Inflammatory macrophage treated with lipopolysaccharide for 1 hour (primary cell): ENCODE data around the gene NOXA1.
"Not testable (repeated sequence)": the region's sequence is repeated elsewhere in the genome, so short reads cannot be mapped to it uniquely, and the experiment has no call there.

Experiments
- DNase-seq, 2 donors: peaks; one replicate each; pipeline ENCODE4 v3.0.0-alpha.2; 2020 to 2022

The NOXA1 gene

GRCh38 chr9:137422604-137423513 lies at the start of gene NOXA1, which contains the start of gene EXD3:
Gene NOXA1 (plus strand): TSS chr9:137423393. CDS start chr9:137423530, 137 bp downstream.
Gene EXD3 (minus strand): TSS chr9:137423162. CDS start chr9:137395357, 27,805 bp downstream.
- peak; percentile 90 to 97 for DNase-seq

GRCh38 chr9:137373611-137373980 lies 49.6 kb upstream of the NOXA1 start:
- DNase-seq = no peak

GRCh38 chr9:137374131-137374845 lies 48.9 kb upstream of the NOXA1 start:
- DNase-seq = no peak

- no peak for DNase-seq
These were observed 47.7 kb upstream of the NOXA1 start for GRCh38 chr9:137375321-137376058.

GRCh38 chr9:137376386-137376785 lies 46.8 kb upstream of the NOXA1 start:
- no peak for DNase-seq

GRCh38 chr9:137378688-137379410 lies 44.3 kb upstream of the NOXA1 start:
- not testable (repeated sequence) for DNase-seq

GRCh38 chr9:137379761-137380161 lies 43.4 kb upstream of the NOXA1 start:
- DNase-seq = no peak

- no peak for DNase-seq
These were observed 43.0 kb upstream of the NOXA1 start for GRCh38 chr9:137380171-137380570.

- DNase-seq = no peak
These were observed 42.6 kb upstream of the NOXA1 start for GRCh38 chr9:137380606-137381005.

GRCh38 chr9:137381501-137382443 lies 41.4 kb upstream of the NOXA1 start:
- DNase-seq = no peak

GRCh38 chr9:137382444-137383080 lies 40.6 kb upstream of the NOXA1 start:
- DNase-seq = no peak

- DNase-seq = no peak
These were observed 40.0 kb upstream of the NOXA1 start for GRCh38 chr9:137383081-137383783.

GRCh38 chr9:137383784-137384756 lies 39.1 kb upstream of the NOXA1 start:
- DNase-seq = no peak

GRCh38 chr9:137385061-137385655 lies 38.0 kb upstream of the NOXA1 start:
- no peak for DNase-seq

GRCh38 chr9:137386507-137387113 lies 36.6 kb upstream of the NOXA1 start:
- DNase-seq = not testable (repeated sequence)

- no peak for DNase-seq
These were observed 35.9 kb upstream of the NOXA1 start for GRCh38 chr9:137387114-137387890.
